Activated naive CD4-positive, alpha-beta T cell treated with anti-CD3 and anti-CD28 coated beads, Interleukin-2, amount 50 U/mL, for 16 hours (primary cell): ENCODE results near the gene OPTN.
"Not testable (repeated sequence)": the region's sequence is repeated elsewhere in the genome, so short reads cannot be mapped to it uniquely, and the experiment has no call there.

Source experiments
- DNase-seq: peaks from one replicate; pipeline ENCODE4 v3.0.0-alpha.2; 2020

Gene OPTN

DNA sequence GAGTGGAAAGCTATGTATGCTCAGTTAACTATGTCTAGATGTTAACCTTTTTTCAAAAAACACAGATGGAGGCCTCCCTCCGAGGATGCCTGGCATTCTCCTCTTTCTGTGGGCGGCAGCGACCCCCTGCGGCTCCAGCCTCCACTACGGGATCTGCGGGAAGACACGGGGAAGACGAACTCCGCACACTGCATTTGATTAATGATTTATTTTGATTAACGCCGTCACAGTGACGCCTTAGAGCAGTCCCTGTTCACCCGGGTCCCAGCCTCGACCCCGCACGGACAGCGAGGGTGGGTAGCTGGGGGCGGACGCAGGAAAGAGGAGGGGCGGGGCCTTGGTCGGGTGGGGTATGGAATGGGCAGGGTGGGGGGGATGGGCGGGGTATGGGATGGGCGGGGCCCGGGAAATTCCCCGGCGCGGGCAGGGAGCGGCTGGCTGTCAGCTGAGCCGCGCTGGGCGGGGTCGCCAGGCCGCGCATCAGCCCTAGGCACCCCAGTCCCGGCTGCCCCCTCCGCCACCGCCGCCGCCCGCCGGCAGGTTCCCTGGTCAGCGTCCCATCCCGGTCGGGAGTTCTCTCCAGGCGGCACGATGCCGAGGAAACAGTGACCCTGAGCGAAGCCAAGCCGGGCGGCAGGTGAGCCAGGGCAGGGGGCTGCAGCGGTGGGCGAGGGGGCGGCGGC, at the start of gene OPTN:
Gene OPTN (plus strand): TSS at position 498 of the 683 bp plus-strand sequence. CDS start 8,960 bp downstream, outside the sequence.
- peak; percentile 69 for DNase-seq

DNA sequence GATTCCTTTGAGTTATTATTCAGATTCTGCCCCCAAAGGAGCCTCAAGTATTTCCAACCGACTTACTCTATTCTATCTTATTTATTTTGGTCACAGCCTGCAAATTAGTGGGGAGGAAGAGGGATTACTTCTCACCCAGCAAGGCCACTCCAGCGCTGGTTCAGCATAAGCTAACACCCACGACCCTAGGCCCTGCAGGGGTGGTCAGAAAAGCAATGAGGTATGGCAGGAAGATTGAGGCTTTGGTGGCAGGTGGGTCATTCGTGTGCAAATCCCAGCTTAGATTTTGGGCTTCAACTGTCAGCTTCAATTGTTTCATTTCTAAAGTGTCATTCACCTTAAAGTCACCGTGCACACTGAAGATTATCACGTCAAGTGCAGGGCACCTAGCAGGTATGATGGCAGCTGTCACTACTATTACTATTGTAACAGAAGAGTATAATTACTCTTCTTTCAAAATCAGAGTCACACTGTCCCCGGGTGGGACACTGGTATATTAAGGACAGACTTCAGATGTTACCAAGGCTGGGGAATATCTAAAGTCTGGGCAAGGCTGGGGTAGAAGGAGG, 48.8 kb upstream of the OPTN start:
- DNase-seq, result no peak

DNA sequence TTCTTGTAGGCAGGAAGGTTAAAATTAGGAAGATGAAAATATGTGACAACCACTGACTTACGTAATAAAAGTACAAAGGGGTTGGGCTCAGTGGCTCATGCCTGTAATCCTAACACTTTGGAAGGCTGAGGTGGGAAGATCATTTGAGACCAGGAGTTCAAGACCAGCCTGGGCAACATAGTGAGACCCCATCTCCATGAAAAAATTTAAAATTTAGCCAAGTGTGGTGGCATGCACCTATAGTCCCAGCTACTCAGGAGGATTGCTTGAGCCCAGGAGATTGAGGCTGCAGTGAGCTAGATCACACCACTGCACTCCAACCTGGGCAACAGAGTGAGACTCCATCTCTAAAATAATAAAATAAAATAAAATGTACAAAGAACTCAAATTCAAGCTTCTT, 46.8 kb upstream of the OPTN start:
- DNase-seq, result not testable (repeated sequence)

DNA sequence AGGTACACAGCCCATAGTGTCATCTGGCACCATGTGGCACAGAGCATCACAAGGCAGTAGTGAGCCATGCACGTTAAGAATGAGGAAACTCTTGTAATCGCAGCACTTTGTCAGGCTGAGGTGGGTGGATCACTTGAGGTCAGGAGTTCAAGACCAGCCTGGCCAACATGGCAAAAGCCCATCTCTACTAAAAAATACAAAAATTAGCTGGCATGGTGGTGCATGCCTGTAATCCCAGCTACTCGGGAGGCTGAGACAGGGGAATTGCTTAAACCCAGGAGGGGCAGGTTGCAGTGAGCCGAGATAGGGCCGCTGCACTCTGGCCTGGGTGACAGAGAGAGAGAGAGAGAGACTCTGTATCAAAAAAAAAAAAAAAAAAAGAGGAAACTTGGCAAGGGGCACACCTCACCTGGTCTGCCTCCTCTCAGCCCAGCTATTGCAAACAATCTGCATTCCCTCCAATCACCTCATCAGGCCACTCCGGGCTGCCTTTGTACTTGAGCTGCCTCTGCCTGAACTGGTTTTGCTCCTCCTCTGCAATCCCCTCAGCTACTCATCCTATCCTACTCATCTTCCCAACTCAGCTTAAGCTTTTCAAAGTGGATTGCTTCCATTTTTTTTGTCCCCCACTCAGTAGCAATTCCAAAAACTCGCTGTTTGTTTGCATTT, 46.0 kb upstream of the OPTN start:
- DNase-seq, result no peak

DNA sequence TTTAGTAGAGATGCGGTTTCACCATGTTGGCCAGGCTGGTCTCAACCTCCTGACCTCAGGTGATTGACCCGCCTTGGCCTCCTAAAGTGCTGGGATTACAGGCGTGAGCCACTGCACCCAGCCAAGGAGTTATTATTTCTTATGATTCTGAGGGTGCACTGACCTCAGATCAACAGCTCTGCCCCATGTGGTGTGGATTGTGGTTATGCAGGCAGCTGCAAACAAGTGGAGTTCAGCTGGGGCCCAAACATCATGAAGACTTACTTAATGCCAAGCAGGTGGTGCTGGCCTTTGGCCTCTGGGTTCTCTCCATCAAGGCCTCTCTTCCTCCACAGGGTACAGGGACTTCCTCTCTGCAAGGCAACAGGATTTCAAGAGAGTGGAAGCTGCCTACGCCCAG, 45.1 kb upstream of the OPTN start:
- no peak for DNase-seq

DNA sequence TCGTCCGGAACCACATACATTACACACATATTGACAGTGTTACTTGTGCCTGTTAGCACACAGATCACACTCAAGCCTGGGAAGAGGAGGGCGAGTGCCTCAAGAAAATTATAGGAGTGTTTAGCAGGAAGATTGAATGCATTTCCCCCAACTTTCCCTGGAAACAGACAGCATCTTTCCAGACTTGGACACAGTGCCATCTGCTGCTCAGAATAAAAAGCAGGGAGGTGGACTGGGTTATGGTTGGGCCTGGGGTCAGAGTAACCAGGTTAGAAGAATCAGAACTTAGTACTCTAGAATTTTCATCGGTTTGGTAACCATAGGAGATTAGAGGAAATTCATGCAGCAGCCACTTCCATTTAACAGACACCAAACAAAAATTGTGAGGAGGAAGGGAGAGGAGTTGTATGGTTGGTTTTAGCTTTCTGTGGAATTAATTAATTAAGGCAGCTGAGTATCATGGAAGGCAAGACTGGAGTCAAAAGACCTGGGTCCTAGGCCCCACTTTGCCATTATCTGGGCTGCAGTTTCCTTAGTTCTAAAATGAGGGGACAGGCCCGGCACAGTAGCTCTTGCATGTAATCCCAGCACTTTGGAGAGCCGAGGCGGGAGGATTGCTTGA, 43.4 kb upstream of the OPTN start:
- DNase-seq, result no peak

DNA sequence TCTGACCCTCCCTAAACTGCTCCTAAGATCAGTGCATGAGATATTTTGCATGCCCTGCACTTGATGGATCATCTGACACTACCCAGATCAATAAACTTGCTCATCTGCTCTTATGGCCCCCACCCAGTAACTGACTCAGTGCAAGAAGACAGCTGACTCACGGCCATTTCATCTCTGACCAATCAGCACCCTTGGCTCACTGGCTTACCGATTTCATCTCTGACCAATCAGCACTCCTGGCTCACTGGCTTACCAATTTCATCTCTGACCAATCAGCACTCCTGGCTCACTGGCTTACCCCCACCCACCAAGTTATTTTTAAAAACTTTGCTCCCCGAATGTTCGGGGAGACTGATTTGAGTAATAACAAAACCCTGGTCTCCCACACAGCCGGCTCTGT, 37.2 kb upstream of the OPTN start:
- no peak for DNase-seq

DNA sequence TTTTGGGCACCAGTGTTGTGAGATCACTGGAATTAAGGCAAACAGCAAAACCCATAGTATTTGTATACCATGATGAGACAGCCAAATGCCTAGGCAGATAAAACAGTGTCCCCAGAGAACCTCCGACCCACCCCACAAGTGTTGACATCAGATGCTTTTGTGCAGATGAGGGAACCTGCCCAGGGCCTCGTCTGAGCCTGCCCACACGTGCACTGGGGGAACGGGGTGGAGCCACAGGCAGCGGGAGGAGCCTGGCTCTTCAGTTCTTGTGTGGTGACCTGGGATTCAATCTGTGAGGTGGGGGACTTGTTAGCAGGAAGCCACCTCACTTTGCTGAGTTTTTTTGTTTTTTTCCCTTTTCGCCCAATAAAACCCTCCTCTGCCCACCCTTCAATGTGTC, 33.4 kb upstream of the OPTN start:
- no peak for DNase-seq

DNA sequence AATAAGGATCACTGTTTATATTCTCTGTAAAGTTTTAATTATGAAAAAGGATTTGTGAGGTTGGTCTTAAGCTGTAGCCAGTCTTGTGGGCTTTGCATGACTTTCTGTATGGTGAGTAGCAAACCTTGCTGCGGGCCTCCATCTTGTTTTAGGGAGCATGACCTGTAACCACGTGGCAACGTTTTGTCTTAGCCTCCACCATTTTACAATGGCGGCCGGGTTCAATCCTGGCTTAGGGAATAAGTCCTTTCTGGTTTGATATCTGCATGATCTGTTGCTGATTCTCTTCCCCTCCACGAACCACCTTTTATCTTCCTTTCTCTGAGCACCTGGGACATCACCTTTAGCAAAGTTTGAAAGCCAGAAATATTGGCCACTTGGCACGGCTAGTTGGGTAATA, 32.5 kb upstream of the OPTN start:
- DNase-seq, result no peak

DNA sequence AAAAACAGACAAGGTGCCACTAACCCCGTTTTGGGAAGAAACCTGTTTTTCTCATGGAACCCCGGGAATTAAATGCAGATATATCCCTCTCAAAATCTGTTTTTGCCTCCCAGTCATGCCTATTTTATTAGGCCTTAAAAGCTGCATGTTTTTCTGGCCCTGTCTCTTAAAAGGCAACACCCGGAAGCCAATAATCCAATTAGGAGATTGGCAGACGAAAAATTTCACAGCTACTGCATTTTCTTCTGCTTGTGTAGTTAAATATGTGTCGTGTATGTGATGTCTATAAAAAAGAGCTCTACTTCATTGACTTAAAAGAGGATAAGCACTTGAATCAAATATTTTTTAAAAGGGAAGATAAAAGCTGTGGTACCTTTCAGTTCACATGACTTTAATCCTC, 31.9 kb upstream of the OPTN start:
- no peak for DNase-seq

DNA sequence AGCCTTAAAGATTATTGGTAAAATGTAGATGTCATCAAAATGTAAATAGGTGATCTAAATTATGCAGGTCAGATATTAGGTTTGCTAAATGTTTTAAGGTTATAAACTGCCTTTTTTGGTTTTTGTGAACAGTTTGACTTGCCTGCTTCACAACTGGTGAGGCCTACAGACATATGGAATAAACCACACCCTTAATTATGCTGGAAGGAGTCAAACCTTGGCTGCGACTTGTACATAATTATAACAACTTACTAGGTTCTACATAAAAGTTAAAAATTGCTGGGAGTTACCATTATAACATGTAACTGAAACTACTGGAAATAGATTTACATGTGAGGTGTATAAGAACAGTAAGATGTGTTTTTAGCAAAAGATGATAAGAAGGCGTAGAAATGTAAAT, 31.5 kb upstream of the OPTN start:
- DNase-seq, result no peak

DNA sequence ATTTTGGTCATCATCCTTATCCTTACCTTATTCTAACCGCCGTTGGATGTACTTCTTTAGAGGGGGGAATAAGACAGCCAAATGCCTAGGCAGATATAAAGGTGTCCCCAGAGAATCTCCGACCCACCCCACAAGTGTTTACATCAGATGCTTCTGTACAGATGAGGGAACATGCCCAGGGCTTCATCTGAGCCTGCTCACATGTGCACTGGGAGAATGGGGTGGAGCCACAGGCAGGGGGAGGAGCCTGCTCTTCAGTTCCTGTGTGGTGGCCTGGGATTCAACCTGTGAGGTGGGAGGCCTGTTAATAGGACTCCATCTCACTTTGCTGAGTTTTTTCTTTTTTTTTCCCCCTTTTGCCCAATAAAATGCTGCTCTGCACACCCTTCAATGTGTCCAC, 27.6 kb upstream of the OPTN start:
- no peak for DNase-seq

DNA sequence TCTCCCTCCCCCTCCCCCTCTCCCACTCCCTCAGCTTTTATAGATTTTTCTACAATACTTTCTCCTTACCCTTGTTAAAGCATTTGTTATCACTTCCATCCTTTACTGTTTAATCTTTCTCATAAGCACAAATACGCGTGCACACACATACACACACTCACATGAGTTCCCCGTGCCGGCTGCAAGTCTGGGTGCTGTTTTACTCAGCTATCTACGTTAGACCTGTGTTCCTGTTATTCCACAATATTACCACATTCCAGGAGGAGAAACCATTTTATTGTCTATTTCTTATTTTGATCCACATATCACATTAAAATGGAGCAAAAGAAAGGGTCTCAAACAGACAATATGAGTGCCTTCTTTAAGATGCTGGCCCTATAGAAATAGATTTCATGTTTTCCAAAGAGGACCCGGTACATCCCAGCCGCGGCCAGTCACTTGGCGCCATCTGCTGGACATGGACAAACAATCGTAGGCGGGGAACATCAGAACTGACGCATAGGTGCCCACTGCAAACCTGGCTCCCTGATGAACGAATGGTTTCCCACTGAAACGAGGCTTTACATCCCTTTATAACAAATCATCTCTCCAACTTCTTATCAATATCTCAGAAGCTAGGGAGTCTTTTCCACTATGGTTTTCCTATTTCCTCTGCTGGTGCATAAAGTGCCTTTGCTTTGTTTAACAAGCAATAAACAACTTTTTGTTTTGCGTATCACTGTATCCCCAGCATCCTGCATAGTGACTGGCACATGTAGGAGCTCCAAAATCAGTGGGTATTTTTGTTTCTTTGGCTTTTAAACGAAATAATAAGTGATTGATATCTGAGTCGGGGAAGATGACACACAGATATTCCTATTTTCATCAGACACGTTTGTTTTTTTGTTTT, 25.2 kb upstream of the OPTN start:
- peak; percentile 35 for DNase-seq

DNA sequence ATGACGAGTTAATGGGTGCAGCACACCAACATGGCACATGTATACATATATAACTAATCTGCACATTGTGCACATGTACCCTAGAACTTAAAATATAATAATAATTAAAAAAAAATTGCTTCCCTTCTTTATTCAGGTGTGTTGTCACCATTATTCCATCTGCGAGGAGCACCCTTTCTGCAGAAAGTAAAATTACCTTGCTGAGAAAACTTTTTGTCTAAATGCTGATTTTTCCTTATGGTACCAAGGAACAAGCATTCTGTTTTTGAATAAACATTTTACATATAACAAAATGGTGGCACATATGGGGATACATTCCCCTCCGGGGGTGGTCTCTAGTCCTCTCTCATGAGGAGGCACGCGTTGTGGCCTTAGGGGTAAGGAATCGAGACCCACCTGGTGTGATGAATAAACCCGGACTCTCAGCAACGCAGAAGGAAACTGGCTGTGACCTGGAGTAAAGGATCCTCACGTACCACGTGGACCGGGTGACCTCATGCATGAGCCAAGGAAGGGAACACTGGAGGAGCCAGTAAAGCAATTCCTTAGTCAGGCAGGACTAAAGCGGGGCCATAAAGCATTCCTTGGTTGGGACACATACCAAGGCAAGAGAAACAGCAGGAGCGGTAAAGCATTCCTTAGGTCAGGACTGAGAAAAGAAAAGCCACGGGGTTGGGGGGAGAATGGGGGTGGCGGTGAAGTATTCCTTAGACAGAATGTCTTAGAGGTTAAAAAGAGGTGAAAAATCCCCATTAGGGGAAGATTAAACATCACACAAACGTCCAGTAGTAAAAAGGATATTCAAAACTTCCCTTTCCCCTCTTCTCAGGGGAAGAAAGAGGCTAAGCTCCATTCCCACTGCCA, 20.8 kb upstream of the OPTN start:
- DNase-seq, result no peak

DNA sequence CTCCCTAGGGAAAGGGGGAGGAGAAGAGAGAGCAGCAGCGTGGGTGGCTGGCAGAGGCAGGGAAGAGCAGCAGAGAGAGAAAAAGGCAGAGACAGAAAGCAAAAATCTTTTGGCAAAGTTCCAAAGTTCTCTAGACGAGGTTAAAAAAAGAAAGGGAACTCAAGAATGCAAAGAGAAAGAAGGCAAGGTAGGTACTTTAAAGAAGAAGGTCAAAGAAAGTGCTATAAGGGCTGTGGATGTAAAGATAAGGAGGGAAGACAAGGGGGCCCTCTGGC, 20.2 kb upstream of the OPTN start:
- no peak for DNase-seq

DNA sequence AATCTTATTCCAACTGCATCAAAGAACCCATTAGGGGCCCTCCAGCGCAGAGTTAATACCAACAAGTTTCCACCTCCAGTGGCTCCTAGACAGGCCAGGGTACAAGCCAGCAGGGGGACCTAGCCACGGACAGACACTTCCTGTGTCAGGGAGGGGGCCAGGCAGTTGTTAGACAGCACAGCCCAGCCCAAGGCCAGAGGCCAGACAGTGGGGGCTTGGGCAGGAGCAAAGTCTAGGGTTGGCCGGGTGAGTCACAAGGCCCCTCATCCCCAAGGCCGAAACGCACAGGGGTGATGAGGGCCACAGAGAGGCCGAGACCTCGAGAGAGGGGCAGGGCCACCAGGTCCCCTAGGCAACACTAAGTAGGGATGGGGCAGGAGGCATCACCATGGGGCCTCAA, 19.3 kb upstream of the OPTN start:
- DNase-seq, result no peak

DNA sequence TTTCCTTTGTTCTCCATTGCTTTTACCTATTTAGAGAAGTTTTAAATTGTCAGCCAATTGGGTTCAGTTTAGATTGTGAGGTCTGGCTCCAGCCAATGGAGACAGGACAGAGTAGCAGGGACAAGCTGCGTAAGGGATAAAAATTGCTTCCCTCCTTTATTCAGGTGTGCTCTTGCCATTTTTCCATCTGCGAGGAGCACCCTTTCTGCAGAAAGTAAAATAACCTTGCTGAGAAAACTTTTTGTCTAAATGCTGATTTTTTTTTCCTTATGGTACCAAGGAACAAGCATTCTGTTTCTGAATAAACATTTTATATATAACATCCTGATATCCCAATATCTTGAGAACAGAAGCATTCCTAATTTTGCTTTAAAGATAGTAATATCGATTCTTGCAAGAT, 16.3 kb upstream of the OPTN start:
- DNase-seq, result not testable (repeated sequence)

DNA sequence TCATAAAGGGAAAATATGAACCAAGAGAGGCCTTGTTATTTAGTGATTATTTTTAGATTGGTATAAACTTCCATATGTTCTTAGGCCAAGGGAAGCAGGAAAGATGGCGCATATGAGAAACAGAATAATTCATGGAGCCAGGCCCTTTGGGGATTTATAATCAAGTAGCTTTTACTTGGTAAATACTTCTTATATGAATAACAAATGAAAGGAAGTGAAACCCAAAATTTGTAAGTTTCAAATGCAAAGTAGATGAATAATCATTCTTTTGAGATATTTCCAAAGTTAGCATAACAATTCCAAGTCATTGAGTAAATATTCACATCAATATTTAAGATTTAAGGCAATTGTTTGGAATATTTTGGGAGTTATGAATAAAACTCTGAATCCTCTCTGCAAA, 13.9 kb upstream of the OPTN start:
- DNase-seq, result no peak

DNA sequence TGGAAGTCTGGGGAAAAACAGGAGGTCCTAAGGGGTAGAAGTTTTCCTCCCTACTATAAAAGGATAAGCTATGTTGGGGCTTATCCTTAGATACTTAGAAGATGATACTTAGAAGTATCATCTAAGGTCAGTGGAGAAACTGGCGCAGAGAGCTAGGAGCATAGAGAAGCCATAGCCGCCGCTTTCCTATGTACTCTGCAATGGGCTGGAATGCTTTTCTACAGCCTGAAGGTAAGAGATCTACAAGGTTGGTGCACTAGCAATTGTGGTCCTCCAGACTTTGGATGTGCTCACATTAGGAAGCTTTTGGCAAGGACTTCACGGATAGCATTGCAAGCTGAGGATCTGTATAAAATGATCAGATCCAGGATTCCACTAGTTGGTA, 12.4 kb upstream of the OPTN start:
- DNase-seq, result no peak

DNA sequence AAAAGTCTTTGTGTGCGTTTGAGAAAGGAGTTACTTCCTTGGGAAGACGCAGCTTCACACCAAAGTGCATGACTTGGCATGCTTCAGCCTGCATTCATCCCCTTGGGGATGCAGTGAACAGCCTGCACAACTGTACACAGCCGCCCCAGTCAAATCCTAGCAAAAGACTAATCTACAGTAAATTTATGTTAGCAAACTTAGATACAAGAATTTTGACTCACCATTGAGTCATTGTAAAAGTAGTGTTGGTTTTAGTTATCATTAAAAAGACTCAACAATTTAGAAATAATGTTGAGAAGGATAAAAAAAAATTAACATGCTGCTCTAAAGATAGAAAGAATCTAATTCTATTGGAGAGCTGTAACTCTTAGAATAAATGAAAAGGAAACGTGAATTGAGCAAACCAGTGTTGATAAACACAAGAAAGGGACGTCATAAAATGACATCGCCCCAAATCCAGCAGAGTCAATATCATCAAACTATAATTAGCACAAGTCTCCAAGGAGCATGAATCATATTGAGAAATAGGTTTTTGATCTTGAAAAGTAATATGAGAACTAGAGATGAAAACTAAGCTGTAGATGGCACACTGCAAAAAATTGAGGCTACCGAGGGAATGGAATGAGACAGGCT, 11.9 kb upstream of the OPTN start:
- no peak for DNase-seq

DNA sequence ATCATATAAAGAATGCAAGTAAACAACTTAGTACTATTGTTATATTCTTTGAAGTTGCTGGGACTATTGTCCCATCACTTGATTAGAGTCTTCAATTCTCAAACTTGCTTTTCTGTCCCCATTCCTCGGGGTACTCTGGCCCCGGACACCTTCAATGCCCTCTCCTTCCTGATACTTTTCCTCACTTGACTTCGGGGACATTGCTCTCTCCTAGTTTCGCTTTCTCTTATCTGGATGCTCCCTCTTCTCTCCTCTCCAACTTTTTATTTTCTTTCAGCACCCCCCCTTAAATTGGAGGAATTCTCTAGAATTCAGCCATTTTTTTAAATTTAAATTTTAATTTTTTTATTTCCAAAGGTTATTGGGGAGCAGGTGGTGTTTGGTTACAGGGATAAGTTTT, 10.6 kb upstream of the OPTN start:
- DNase-seq, result no peak

DNA sequence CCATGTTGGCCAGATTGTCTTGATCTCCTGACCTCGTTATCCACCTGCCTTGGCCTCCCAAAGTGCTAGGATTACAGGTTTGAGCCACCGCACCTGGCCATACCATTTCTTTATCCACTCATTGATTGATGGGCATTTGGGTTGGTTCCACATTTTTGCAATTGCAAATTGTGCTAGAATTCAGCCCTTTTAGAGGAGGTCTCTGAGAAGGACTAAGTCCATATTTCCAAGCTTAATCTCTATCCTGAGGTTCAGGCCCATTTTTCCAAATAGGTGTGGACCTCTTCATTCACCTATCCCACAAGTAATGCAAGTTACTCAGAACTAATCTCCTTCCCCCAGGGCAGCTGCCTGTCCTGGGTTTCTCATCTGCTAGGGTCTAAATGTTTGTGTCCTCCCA, 9.7 kb upstream of the OPTN start:
- DNase-seq, result no peak
